8988T (cell line): ENCODE measurements around the gene POLA2.
A peak's percentile ranks its signal among the peaks of the same experiment; 100 is the strongest.
"Not testable (repeated sequence)": the region's sequence is repeated elsewhere in the genome, so short reads cannot be mapped to it uniquely, and the experiment has no call there.

Experiments
- DNase-seq: peaks from one replicate; pipeline ENCODE4 v3.0.0; 2011

POLA2 gene

DNA sequence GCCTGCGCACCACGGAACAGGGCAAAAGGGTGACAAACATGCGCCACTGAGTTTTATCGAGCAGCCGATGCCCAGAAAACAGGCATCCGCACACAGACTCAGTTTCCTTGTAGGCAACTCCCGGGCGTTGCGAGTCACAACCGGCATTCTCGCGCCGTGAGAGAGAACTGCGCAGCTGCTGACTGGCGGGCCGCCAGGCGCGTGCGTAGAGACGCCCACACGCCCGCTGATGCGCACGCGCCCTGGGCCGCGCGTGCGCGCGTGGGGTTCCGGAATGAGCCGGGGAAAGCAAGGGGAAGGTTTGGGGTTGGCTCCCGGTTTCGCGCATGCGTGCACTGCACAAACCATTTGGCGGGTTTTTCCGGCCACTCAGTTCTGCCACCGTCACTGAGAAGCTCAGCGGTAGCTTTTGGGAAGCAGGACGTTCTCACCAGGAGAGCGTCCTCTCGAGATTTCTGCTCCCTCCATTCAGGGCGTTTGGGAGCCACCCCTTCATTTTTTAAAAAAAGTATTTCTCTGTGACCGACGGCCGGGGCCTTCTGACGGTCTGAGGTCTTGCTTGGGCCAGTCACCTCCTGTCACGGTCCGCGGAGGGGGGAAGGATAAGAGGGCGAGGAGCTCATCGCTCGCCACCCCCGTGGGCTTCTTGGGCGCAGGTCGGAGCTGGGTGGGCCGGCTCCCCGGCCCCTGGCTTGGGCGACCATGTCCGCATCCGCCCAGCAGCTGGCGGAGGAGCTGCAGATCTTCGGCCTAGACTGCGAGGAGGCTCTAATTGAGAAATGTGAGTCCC lies at the start of gene POLA2:
POLA2 (plus strand) TSS at position 372 of the 790 bp plus-strand sequence; CDS start at position 703, 331 bp downstream.
- DNase-seq = peak; percentile 93

GRCh38 chr11:65212226-65212801 lies 49.4 kb upstream of the POLA2 start:
- no peak for DNase-seq

DNA sequence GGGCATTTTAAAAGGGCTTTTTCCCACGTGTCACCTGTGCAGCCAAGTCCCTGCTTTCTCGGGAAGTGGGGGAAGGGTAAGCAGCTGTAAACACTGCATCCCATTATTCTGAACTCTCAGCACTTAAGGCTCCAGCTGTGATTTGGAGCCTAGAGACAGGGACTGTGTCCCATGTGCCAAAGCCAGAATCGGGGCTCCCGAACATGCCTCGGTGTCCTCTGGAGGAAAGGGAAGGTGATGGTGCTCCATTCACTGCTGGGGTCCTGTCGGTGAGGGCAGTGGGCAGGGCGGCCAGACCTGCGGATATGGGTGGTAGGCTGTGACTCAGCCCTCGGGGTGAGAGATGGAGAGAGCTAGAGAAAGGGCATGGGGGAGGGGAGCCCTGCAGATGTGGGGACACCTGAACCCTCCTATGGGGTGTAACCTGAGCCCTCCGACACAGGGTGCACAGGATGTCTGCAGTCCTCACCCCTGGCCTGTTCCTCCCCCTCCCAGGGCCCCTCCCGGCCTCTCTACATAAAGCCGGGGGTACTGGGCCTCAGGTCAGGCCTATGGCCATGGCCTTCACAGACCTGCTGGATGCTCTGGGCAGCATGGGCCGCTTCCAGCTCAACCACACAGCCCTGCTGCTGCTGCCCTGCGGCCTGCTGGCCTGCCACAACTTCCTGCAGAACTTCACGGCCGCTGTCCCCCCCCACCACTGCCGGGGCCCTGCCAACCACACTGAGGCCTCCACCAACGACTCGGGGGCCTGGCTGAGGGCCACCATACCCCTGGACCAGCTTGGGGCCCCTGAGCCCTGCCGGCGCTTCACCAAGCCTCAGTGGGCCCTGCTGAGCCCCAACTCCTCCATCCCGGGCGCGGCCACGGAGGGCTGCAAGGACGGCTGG lies 48.2 kb upstream of the POLA2 start:
- no peak for DNase-seq

DNA sequence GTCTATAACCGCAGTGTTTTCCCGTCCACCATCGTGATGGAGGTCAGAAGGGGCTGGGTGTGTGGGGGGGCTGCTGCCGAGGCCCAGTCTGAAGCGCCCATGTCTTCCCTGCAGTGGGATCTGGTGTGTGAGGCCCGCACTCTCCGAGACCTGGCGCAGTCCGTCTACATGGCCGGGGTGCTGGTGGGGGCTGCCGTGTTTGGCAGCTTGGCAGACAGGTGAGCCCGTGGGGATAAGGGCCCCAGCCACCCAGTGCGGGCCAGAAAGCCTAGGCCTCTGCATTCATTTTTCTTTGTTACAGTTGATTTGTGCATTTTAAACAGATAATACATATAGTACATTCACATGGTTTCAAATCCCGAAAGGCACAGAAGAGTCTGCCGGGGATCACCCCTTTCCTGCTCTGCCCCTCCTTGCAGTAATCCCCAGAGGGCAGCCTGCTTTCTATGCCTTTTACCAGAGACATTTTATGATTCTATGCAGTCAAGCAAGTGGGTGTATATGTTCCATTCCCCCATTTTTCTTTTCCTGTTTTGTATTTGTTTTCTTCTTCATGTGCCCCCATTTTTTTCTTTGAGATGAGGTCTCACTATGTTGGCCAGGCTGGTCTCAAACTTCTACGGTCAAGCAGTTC lies 47.4 kb upstream of the POLA2 start:
- no peak for DNase-seq

DNA sequence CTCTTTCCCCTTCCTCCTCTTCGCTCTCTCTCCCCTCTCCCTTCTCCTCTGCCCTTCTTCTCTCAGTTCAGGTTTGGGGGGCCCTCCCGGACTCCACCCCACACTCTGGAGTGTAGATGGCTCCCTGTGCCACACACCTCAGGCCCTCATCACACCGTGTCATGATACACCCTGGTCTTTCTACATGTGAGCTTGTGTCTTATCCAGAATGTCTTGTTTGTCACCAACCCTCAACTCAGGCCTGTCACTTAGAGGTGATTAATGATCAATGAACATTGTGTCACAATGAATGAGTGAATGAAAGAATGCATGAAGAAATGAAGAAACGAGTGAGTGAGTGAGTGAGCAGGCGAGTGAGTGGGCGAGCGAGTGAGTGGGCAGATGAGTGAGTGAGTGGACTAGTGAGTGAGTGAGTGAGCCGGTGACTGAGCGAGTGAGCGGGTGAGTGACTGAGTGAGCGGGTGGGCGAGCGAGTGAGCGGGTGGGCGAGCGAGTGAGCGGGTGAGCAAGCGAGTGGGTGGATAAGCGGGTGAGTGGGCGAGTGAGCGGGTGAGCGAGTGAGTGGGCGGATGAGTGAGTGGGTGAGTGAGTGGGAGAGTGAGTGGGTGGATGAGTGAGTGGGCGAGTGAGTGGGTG lies 46.2 kb upstream of the POLA2 start:
- no peak for DNase-seq

- DNase-seq = no peak
Observed at GRCh38 chr11:65216830-65217229, 44.9 kb upstream of the POLA2 start.

DNA sequence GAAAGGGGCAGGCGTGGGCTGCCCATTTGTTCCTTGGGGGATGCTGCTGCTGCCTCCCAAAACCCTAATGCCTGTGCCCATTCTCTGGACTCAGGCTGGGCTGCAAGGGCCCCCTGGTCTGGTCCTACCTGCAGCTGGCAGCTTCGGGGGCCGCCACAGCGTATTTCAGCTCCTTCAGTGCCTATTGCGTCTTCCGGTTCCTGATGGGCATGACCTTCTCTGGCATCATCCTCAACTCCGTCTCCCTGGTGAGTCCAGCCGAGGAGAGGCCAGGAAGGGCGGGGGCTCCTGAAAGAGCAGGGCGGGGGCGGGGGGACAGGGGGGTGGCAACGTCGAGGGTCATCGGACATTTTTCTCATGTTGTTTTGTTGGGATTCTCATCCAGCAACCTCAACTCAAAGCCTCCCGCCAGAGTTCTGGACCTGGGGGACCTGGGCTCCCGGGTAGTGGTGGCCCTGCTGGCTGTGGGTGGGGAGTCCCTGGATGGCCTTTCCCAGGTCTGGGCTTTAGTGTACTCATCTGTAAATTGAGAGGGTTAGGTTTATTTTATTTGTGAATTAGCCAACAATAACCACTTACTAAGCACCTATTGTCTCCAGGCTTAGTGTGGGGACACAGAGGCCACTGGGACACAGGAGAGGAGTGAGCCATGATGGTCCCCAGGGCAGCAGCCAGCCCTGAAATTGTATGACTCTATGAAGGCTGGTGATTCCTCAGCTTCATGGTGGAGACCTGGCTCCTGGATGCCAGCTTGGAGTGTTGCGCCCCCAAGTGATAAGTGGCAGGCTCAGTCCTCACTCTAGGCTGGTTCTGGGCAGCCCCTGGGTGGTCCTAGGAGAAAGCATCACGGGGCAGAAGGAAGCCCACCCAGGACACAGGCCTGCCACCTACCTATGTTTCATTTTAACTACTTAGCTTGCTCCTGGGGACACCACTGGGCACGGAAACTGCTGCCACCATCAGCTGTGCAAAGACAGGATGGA lies 44.0 kb upstream of the POLA2 start:
- no peak for DNase-seq

DNA sequence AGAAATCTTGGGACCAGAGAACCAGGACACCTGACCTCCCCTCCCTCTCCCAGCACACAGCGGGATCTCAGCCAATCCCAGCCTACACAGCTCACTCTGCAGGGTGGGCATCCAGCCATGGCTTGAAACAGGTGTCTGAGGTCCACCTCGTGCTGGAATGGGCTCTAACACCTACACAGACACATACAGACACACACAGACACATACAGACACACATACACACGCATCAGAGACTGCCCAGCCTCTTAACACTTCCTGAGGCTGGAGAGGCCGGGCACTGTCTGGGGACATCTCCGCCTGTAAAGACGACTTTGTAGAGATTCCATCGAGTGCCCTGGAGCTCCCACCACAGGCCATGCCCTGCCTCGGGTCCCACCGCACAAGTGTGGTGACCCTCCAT lies 43.3 kb upstream of the POLA2 start:
- no peak for DNase-seq

DNA sequence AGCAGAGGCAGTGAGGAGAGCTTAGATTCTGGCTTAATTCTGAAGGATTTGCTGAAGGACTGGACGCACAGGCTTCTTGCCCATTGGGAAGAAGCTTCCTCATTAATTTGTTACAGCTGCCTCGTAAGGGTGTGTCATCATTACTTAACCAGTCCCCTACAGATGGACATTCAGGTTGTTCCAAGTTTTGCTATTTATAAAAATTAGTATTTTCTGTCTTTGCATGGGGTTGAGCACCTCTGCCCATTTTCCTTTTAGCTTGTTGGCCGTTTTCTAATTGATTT lies 41.9 kb upstream of the POLA2 start:
- no peak for DNase-seq

GRCh38 chr11:65221026-65221425 lies 40.7 kb upstream of the POLA2 start:
- DNase-seq = no peak

GRCh38 chr11:65223011-65223410 lies 38.8 kb upstream of the POLA2 start:
- no peak for DNase-seq

DNA sequence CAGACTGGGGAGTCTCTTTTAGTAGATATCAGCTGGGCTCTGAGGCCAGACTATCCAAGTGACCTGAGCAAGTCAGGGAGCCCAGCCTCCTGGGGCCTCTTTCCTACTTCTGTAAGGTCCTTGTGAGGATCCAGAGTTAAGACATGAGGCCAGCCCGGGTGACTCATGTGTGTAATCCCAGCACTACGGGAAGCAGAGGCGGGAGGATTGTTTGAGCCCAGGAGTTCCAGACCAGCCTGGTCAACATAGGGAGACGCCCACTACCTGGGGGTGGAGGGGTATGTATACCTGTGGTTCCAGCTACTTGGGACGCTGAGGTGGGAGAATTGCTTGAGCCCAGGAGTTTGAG lies 36.9 kb upstream of the POLA2 start:
- no peak for DNase-seq

DNA sequence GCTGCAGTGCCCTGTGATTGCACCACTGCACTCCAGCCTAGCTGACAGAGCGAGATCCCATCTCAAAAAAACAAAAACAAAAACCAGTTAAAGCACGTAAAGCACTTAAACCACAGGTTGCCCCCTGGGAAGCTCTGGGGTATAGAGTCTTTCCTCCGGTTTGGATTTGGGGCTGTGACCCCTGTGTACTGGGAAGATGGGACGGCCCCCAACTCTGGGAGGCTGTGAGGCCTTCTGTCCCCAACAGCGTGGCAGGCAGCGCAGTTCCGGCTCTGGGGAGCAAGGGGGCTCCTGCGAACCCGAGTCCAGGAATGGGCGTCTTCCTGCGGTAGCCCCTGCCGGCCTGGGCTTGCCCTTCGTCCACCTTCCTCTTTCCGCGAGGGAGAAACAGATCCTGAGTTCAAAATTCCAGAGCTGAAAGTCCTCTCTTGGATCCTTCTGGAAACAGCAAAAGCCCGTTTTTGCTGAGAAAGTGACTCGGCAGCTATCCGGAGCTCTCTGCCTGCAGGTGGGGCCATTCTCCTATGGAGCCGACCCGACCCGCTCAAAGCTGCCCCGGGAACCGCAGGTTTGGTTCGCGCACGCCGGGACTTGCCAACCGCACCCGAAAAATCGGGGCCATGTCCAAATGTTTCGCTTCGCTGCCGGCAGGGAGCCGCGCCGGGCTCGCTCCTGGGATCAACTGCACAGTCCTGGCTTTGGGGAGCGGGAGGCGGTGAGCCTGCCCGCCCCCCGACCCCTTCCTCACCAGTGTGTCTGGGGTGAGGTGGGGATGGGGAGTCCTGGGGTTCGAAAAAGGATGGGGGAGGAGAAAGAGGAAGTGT lies 36.3 kb upstream of the POLA2 start:
- DNase-seq = no peak

DNA sequence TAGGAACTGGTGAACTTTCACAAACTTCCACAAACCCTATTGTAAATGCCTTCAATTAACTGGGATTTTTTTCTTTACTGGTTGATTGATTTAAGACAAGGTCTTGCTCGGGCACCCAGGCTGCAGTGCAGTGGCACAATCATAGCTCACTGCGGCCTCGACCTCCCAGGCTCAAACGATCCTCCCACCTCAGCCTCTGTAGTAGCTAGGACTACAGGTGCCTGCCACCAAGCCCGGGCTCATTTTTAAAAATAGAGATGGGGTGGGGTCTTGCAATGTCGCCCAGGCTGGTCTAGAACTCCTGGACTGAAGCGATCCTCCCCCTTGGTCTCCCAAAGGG lies 35.7 kb upstream of the POLA2 start:
- no peak for DNase-seq

GRCh38 chr11:65227879-65228278 lies 33.9 kb upstream of the POLA2 start:
- DNase-seq = no peak

GRCh38 chr11:65236194-65237059 lies 25.3 kb upstream of the POLA2 start:
- no peak for DNase-seq

- not testable (repeated sequence) for DNase-seq
Observed at GRCh38 chr11:65238302-65238701, 23.5 kb upstream of the POLA2 start.

DNA sequence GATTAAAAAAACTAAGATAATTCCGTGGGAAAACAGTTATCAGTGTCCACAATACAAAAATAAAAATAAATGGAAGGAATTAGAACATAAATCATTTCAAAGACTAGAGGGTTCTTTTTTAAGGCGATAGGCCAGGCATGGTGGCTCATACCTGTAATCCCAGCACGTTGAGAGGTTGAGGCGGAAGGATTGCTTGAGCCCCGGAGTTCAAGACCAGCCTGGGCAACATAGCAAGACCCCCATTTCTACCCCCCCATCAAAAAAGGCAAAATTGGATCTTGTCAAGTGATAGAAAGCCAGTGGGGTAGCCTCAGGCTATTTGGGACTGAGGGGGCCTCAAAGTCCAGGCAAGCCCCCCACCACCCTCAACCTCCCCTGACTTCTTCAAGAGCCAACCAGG lies 20.6 kb upstream of the POLA2 start:
- DNase-seq = no peak

DNA sequence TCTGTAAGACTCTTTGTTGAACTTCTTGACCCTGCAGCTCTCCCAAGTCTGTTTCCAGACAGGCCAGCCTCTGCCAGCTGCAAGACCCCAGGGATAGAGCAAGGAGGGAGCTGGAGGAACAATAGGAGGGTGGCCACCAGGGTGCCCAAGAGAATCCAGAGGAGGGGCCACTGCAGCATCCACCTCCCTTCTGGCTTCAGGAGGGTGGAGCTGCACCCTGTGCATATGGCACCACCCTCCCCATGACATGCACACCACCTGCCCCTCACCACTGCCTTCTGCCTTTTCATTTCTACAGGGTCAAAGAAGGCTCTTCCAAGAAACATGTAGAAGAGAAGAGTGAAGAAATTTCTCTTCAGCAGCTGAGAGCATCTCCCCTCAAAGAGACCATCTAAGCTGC lies 20.1 kb upstream of the POLA2 start:
- DNase-seq = no peak

GRCh38 chr11:65242389-65242788 lies 19.4 kb upstream of the POLA2 start:
- no peak for DNase-seq
